H1 (cell line): Measurements from ENCODE around the gene RSBN1.

ENCODE experiments used
- PHF8 ChIP-seq: fragments of 200-600 bp; sonication (generic); conservative IDR thresholded peaks from 2 replicates; pipeline ENCODE4 v1.7.1; 2012; ENCODE audit warnings: low read depth, mild to moderate bottlenecking, inconsistent platforms, low read length, moderate library complexity
- USF2 ChIP-seq: IDR thresholded peaks from 2 replicates; pipeline ENCODE4 v1.6.1; 2011; ENCODE audit warnings: low read length, improper control_type of control experiment
- TF ChIP-seq, protein P1 (sequence below), 3 experiments: IDR thresholded peaks; 1 replicate in 2 of 3; 2 replicates in 1 of 3; pipeline versions ENCODE4 v1.5.1 to v1.6.1; 2011; ENCODE audit warnings: low read length in 3 of 3, mild to moderate bottlenecking in 3 of 3, inconsistent platforms in 2 of 3, low read depth in 1 of 3, moderate library complexity in 1 of 3; ENCODE audit not compliant: insufficient read depth in 1 of 3; ENCODE audit errors: control extremely low read depth in 1 of 3

DNA sequence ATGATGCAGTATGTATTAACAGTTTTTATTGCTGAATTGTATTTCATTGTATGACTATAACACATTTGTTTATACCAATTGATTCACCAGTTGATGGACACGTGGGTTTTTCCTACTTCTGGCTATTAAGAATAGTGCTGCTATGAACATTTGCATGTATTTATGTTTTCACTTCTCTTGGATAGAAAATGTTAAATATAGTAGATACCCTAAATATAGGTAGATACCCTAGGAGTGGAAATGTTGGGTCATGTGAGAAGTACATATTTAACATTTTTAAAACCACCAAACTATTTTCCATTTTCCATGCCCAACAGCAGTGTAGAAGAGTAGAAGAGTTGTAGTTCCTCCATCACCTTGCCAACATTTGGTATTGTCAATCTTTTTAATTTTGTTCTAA, 60.8 kb downstream of the RSBN1 start:
- TF ChIP-seq PHF8 (no peak), USF2 (no peak)
- TF ChIP-seq, protein P1, sequence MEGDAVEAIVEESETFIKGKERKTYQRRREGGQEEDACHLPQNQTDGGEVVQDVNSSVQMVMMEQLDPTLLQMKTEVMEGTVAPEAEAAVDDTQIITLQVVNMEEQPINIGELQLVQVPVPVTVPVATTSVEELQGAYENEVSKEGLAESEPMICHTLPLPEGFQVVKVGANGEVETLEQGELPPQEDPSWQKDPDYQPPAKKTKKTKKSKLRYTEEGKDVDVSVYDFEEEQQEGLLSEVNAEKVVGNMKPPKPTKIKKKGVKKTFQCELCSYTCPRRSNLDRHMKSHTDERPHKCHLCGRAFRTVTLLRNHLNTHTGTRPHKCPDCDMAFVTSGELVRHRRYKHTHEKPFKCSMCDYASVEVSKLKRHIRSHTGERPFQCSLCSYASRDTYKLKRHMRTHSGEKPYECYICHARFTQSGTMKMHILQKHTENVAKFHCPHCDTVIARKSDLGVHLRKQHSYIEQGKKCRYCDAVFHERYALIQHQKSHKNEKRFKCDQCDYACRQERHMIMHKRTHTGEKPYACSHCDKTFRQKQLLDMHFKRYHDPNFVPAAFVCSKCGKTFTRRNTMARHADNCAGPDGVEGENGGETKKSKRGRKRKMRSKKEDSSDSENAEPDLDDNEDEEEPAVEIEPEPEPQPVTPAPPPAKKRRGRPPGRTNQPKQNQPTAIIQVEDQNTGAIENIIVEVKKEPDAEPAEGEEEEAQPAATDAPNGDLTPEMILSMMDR (IDR thresholded peaks at IDR 0.05; ENCODE audit: control extremely low read depth in 1 of 3, insufficient read depth in 1 of 3, low read depth in 1 of 3, low read length in 3 of 3) = no peak
